Measurements from ENCODE around the gene FGF12. TPM values are rescaled to one million over a fixed set of nuclear protein-coding genes. Genes with fewer than 3 reads are reported as not detected.
A peak's percentile ranks its signal among the peaks of the same experiment; 100 is the strongest.

Gene FGF12
- total and polyA plus RNA-seq, 2 of the 13 experiments (the other 11 are each of a cell fraction or from before 2014, with no cell fraction given), result 0.07 TPM; not detected in 1

- TF ChIP-seq, protein P1, sequence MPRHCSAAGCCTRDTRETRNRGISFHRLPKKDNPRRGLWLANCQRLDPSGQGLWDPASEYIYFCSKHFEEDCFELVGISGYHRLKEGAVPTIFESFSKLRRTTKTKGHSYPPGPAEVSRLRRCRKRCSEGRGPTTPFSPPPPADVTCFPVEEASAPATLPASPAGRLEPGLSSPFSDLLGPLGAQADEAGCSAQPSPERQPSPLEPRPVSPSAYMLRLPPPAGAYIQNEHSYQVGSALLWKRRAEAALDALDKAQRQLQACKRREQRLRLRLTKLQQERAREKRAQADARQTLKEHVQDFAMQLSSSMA (CRISPR knock-in tag; IDR thresholded peaks at IDR 0.05), result no peak
- peak; percentile 28; the same call in 1 of the 2 replicates for TF ChIP-seq KAT2B (IDR thresholded peaks at IDR 0.05; ENCODE audit: borderline replicate concordance, low read depth, low read length)
- TF ChIP-seq SIX1 (CRISPR knock-in tag; IDR thresholded peaks at IDR 0.05; ENCODE audit: borderline replicate concordance), result no peak
- no peak for TF ChIP-seq FOXC1 (CRISPR knock-in tag; IDR thresholded peaks at IDR 0.05; ENCODE audit: borderline replicate concordance)
- TF ChIP-seq ZMYM3 (CRISPR knock-in tag; IDR thresholded peaks at IDR 0.05), result no peak
- no peak for TF ChIP-seq ATF7 (IDR thresholded peaks at IDR 0.05)
- TF ChIP-seq ATF7 (CRISPR knock-in tag; IDR thresholded peaks at IDR 0.05), result no peak
These were observed 278.3 kb downstream of the FGF12 start (continued) for GRCh38 chr3:192449036-192449435.

- Histone ChIP-seq H3K27ac (ENCODE audit: extremely low read length, insufficient read depth, low read length) (no peak overlapping the region), H3K4me1 (ENCODE audit: insufficient read depth, low read length) (no peaks in the 10 kb centered on the region), H3K27me3 (ENCODE audit: control insufficient read depth in 1 of 2, insufficient read depth in 2 of 2, low read length in 2 of 2) (no peaks in the 10 kb centered on the region), H3K9ac (ENCODE audit: insufficient read depth, low read depth, low read length) (no peak overlapping the region), H3K79me2 (ENCODE audit: insufficient read depth, low read length) (no peaks in the 10 kb centered on the region), H3K36me3 (replicated peaks in 1 of 2; ENCODE audit: control insufficient read depth in 1 of 2, insufficient read depth in 2 of 2, low read length in 2 of 2) (no peaks in the 10 kb centered on the region), H2AFZ (ENCODE audit: low read length) (no peak overlapping the region), H3K4me2 (ENCODE audit: low read depth, low read length) (no peak overlapping the region), H3K4me3 (replicated peaks in 1 of 3; ENCODE audit: insufficient read depth in 1 of 3, low read depth in 2 of 3, low read length in 3 of 3) (no peak overlapping the region), H3K9me3 (ENCODE audit: low read length) (no peaks in the 10 kb centered on the region), H4K20me1 (ENCODE audit: insufficient read depth, low read length) (no peaks in the 10 kb centered on the region)
- no peak for FAIRE-seq
- no peak for ATAC-seq
- TF ChIP-seq KLF11 (CRISPR knock-in tag; IDR thresholded peaks at IDR 0.05) (no peak), ZNF543 (CRISPR knock-in tag; IDR thresholded peaks at IDR 0.05) (no peak), RARA (CRISPR knock-in tag; IDR thresholded peaks at IDR 0.05) (no peak), HOXA9 (CRISPR knock-in tag; IDR thresholded peaks at IDR 0.05; ENCODE audit: borderline replicate concordance) (no peak), SRY (CRISPR knock-in tag; IDR thresholded peaks at IDR 0.05) (no peak), JDP2 (CRISPR knock-in tag; IDR thresholded peaks at IDR 0.05; ENCODE audit: borderline replicate concordance) (no peak), ZNF598 (CRISPR knock-in tag; IDR thresholded peaks at IDR 0.05; ENCODE audit: borderline replicate concordance) (no peak)
- ChIA-PET CTCF (ENCODE audit: low intra/inter-chr PET ratio, low total read pairs) (interaction anchor here (2.3 kb wide), 1 partner anchor 315 kb away, joined by 16 read pairs; no protein-coding TSS in a partner anchor), POLR2A (no interaction called here)
- WGBS (ENCODE audit: low lambda C conversion rate), result 0% methylated on average over 10 of the region's 10 CpGs
- in situ Hi-C loops (cut with HindIII; ENCODE audit: extremely low pct_ligation_motif_present, low pct_unique_long_range_greater_than_20kb) (loop anchor here (10.0 kb wide), 1 partner anchor 1031 kb away; no protein-coding TSS in a partner anchor), intact Hi-C loops (cut with micrococcal nuclease; ENCODE audit: unreplicated experiment) (no loop called here)
- no TSS peak for BruUV-seq (replicated peaks)
- no peak for DNase-seq (ENCODE audit: low spot score)
These were observed 281.3 kb downstream of the FGF12 start for GRCh38 chr3:192445770-192446644.

Measured in HepG2 (cell line).